Measurements from ENCODE around the gene GNPNAT1. TPM values are rescaled to one million over a fixed set of nuclear protein-coding genes. Genes with fewer than 3 reads are reported as not detected.

The GNPNAT1 gene
- total and polyA plus RNA-seq, 9 donors: 9.6 to 19.4 (median 14.7) TPM

GRCh38 chr14:52827426-52827825, 36.0 kb upstream of the GNPNAT1 start:
- Histone ChIP-seq H3K27me3 (ENCODE audit: control insufficient read depth, insufficient read depth, low read length) (no peaks in the 10 kb centered on the region), H3K4me3 (ENCODE audit: low read length) (no peak overlapping the region), H3K36me3 (ENCODE audit: control insufficient read depth, insufficient read depth, low read length) (no peaks in the 10 kb centered on the region), H3K27ac (ENCODE audit: low read length) (no peak overlapping the region), H3K9me3 (replicated peaks; ENCODE audit: control insufficient read depth, low read depth, low read length) (no peaks in the 10 kb centered on the region), H3K4me1 (ENCODE audit: control insufficient read depth, insufficient read depth, low read length) (no peaks in the 10 kb centered on the region)
- no peak for DNase-seq

DNA sequence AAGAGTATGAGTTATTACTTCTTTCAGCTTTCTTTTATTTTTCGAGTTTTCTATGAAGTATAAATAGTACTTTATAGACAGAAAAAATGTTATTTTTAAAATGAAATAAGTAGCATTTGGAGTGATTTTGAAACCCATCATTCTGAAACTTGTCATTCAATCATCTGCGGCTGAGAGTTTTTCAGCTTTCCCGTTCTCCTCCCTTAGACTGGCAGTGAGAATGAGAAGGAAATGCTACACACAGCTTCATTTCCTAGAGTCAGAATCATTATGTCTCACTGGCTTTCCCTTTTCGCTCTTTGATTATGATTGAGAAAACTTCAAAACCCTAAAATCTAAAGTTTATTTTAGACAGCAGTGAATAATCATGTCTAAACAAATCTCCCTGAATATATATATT, 33.7 kb upstream of the GNPNAT1 start:
- Histone ChIP-seq H3K4me1 (ENCODE audit: control insufficient read depth, insufficient read depth, low read length) (no peaks in the 10 kb centered on the region), H3K27me3 (ENCODE audit: control insufficient read depth, insufficient read depth, low read length) (no peaks in the 10 kb centered on the region), H3K4me3 (ENCODE audit: low read length) (no peak overlapping the region), H3K36me3 (ENCODE audit: control insufficient read depth, insufficient read depth, low read length) (no peaks in the 10 kb centered on the region), H3K27ac (ENCODE audit: low read length) (no peak overlapping the region), H3K9me3 (replicated peaks; ENCODE audit: control insufficient read depth, low read depth, low read length) (no peaks in the 10 kb centered on the region)
- DNase-seq: no peak
- no CpG with 5 or more reads among the region's 4 CpGs for WGBS (ENCODE audit: insufficient coverage)

GRCh38 chr14:52824462-52824861, 33.1 kb upstream of the GNPNAT1 start:
- no peaks in the 10 kb centered on the region for H3K9me3 ChIP-seq (replicated peaks; ENCODE audit: control insufficient read depth, low read depth, low read length)
- WGBS (ENCODE audit: insufficient coverage): no CpG with 5 or more reads among the region's 4 CpGs
- no peaks in the 10 kb centered on the region for H3K4me1 ChIP-seq (ENCODE audit: control insufficient read depth, insufficient read depth, low read length)

DNA sequence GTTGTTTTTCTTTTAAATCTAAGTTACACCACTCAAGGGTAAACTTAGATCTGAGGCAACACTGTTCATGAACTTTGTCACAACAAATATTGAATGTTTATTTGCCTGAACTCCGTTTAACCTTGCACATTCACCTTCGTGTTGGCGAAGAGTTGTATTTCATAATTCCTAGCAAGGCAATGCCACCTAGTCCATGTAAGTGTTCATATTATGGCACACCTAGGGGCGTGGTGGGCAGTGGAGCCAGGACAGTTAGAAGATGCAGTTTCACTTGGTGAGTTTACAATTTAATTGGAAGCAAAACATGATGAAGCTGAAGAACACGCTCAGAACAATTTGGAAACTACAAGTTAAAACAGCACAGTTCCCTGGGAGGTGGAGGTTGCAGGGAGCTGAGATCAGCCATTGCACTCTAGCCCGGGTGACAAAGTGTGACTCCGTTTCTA, 30.4 kb upstream of the GNPNAT1 start:
- Histone ChIP-seq H3K4me3 (ENCODE audit: low read length) (no peak overlapping the region), H3K27me3 (ENCODE audit: control insufficient read depth, insufficient read depth, low read length) (no peaks in the 10 kb centered on the region), H3K4me1 (ENCODE audit: control insufficient read depth, insufficient read depth, low read length) (no peaks in the 10 kb centered on the region), H3K27ac (ENCODE audit: low read length) (no peak overlapping the region), H3K36me3 (ENCODE audit: control insufficient read depth, insufficient read depth, low read length) (no peaks in the 10 kb centered on the region), H3K9me3 (replicated peaks; ENCODE audit: control insufficient read depth, low read depth, low read length) (no peaks in the 10 kb centered on the region)
- no peak for DNase-seq
- WGBS (ENCODE audit: insufficient coverage): 69% methylated on average over 2 of the region's 7 CpGs

More at GRCh38 chr14:52824462-52824861, 33.1 kb upstream of the GNPNAT1 start:
- DNase-seq: no peak
- no peak overlapping the region for H3K4me3 ChIP-seq (ENCODE audit: low read length)
- H3K27ac ChIP-seq (ENCODE audit: low read length): no peak overlapping the region
- no peaks in the 10 kb centered on the region for H3K36me3 ChIP-seq (ENCODE audit: control insufficient read depth, insufficient read depth, low read length)
- H3K27me3 ChIP-seq (ENCODE audit: control insufficient read depth, insufficient read depth, low read length): no peaks in the 10 kb centered on the region

DNA sequence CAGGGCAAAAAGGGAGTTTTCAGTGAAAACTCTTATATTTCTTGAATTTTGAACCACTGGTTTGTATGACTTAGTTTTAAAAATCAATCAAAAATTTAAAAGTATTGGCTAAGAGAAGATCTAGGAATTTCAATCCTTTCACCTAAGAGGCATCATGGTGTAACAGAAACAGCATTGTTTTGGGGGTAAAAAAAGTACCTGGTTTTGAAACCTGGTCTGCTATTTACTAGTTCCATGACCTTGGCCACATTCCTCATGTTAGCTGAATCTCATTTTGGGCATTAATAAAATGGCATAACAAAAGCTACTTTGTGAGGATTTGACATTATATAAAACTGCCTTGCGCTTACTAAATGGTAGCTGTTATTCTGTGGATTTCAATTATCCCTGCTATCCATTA, 16.7 kb upstream of the GNPNAT1 start:
- no peaks in the 10 kb centered on the region for H3K4me1 ChIP-seq (ENCODE audit: control insufficient read depth, insufficient read depth, low read length)
- H3K27me3 ChIP-seq (ENCODE audit: control insufficient read depth, insufficient read depth, low read length): no peaks in the 10 kb centered on the region
- no peaks in the 10 kb centered on the region for H3K9me3 ChIP-seq (replicated peaks; ENCODE audit: control insufficient read depth, low read depth, low read length)
- no peak overlapping the region for H3K27ac ChIP-seq (ENCODE audit: low read length)
- H3K4me3 ChIP-seq (ENCODE audit: low read length): no peak overlapping the region
- no CpG with 5 or more reads among the region's 1 CpG for WGBS (ENCODE audit: insufficient coverage)
- no peak for DNase-seq
- no peaks in the 10 kb centered on the region for H3K36me3 ChIP-seq (ENCODE audit: control insufficient read depth, insufficient read depth, low read length)

- Histone ChIP-seq H3K9me3 (replicated peaks; ENCODE audit: control insufficient read depth, low read depth, low read length) (no peaks in the 10 kb centered on the region), H3K27ac (ENCODE audit: low read length) (no peak overlapping the region), H3K36me3 (ENCODE audit: control insufficient read depth, insufficient read depth, low read length) (no peaks in the 10 kb centered on the region), H3K27me3 (ENCODE audit: control insufficient read depth, insufficient read depth, low read length) (no peaks in the 10 kb centered on the region), H3K4me1 (ENCODE audit: control insufficient read depth, insufficient read depth, low read length) (no peaks in the 10 kb centered on the region), H3K4me3 (ENCODE audit: low read length) (no peak overlapping the region)
- WGBS (ENCODE audit: insufficient coverage): 100% methylated on average over 2 of the region's 4 CpGs
- no peak for DNase-seq
Measured at GRCh38 chr14:52806115-52806514, 14.7 kb upstream of the GNPNAT1 start.

- Histone ChIP-seq H3K36me3 (ENCODE audit: control insufficient read depth, insufficient read depth, low read length) (no peaks in the 10 kb centered on the region), H3K27ac (ENCODE audit: low read length) (no peak overlapping the region), H3K4me1 (ENCODE audit: control insufficient read depth, insufficient read depth, low read length) (no peaks in the 10 kb centered on the region), H3K27me3 (ENCODE audit: control insufficient read depth, insufficient read depth, low read length) (no peaks in the 10 kb centered on the region), H3K9me3 (replicated peaks; ENCODE audit: control insufficient read depth, low read depth, low read length) (no peaks in the 10 kb centered on the region), H3K4me3 (ENCODE audit: low read length) (no peak overlapping the region)
- WGBS (ENCODE audit: insufficient coverage): 65% methylated on average over 2 of the region's 3 CpGs
- DNase-seq: peak; percentile 61
Measured at GRCh38 chr14:52802597-52802996, 11.2 kb upstream of the GNPNAT1 start.

DNA sequence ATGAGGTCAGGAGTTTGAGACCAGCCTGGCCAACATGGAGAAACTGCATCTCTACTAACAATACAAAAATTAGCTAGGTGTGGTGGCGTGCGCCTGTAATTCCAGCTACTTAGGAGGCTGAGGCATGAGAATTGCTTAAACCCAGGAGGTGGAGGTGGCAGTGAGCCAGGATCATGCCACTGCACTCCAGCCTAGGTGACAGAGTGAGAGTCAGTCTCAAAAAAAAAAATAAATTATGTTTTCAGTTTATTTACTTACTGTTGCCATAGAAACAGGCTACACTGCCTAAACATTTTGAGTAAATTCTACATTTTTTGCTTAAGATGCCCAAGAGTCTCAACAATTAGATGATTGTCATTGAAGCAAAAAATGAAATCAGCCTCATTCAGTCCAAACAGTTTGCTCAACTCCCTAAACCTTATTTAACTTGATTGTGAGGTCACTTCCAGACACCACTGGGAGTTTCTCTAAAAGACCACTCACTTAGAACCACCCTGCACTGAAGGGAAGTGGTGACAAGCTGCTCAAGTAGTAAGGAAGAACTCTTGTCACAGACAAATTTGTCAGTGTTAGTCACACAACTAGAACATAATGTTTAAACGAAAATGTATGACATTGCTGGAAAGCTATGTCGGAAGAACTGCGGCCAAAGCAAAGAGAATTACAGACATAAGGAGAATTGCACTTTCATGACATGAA, 9.8 kb upstream of the GNPNAT1 start:
- H3K27me3 ChIP-seq (ENCODE audit: control insufficient read depth, insufficient read depth, low read length): no peaks in the 10 kb centered on the region
- H3K36me3 ChIP-seq (ENCODE audit: control insufficient read depth, insufficient read depth, low read length): no peaks in the 10 kb centered on the region
- H3K4me1 ChIP-seq (ENCODE audit: control insufficient read depth, insufficient read depth, low read length): no peaks in the 10 kb centered on the region
- peak; percentile 82 for DNase-seq
- no peak overlapping the region for H3K4me3 ChIP-seq (ENCODE audit: low read length)
- WGBS (ENCODE audit: insufficient coverage): 70% methylated on average over 2 of the region's 5 CpGs
- peak overlapping the region; percentile 31 for H3K27ac ChIP-seq (ENCODE audit: low read length)
- no peaks in the 10 kb centered on the region for H3K9me3 ChIP-seq (replicated peaks; ENCODE audit: control insufficient read depth, low read depth, low read length)

DNA sequence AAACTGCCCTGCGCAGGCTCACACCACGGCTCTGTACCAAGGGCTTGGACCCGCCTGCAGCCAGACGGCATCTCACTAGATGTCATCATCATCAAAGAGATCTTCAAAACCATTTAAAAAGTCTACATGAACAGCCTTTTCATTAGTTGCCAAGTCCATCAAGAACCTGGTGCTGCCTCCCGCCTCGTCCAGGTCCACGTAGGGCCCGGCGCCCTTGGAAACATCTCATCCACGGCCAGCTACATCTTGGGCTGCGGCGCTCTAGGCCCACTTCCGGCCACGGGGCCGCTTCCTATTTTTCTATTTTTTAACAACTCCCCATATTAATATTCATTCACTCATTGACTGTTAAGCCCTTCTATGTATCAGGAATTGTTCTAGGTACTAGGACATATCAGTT, 7.4 kb upstream of the GNPNAT1 start:
- H3K27ac ChIP-seq (ENCODE audit: low read length): no peak overlapping the region
- no peaks in the 10 kb centered on the region for H3K4me1 ChIP-seq (ENCODE audit: control insufficient read depth, insufficient read depth, low read length)
- no peaks in the 10 kb centered on the region for H3K9me3 ChIP-seq (replicated peaks; ENCODE audit: control insufficient read depth, low read depth, low read length)
- 94% methylated on average over 11 of the region's 15 CpGs for WGBS (ENCODE audit: insufficient coverage)
- DNase-seq: no peak
- no peaks in the 10 kb centered on the region for H3K36me3 ChIP-seq (ENCODE audit: control insufficient read depth, insufficient read depth, low read length)
- no peaks in the 10 kb centered on the region for H3K27me3 ChIP-seq (ENCODE audit: control insufficient read depth, insufficient read depth, low read length)
- no peak overlapping the region for H3K4me3 ChIP-seq (ENCODE audit: low read length)

- no peaks in the 10 kb centered on the region for H3K36me3 ChIP-seq (ENCODE audit: control insufficient read depth, insufficient read depth, low read length)
- WGBS (ENCODE audit: insufficient coverage): 60% methylated on average over 1 of the region's 3 CpGs
- no peaks in the 10 kb centered on the region for H3K27me3 ChIP-seq (ENCODE audit: control insufficient read depth, insufficient read depth, low read length)
- no peaks in the 10 kb centered on the region for H3K4me1 ChIP-seq (ENCODE audit: control insufficient read depth, insufficient read depth, low read length)
- H3K9me3 ChIP-seq (replicated peaks; ENCODE audit: control insufficient read depth, low read depth, low read length): no peaks in the 10 kb centered on the region
- no peak overlapping the region for H3K27ac ChIP-seq (ENCODE audit: low read length)
- H3K4me3 ChIP-seq (ENCODE audit: low read length): no peak overlapping the region
- no peak for DNase-seq
Measured at GRCh38 chr14:52797653-52798052, 6.2 kb upstream of the GNPNAT1 start.

- H3K36me3 ChIP-seq (ENCODE audit: control insufficient read depth, insufficient read depth, low read length): no peaks in the 10 kb centered on the region
- H3K4me3 ChIP-seq (ENCODE audit: low read length): no peak overlapping the region
- DNase-seq: no peak
- no peaks in the 10 kb centered on the region for H3K27me3 ChIP-seq (ENCODE audit: control insufficient read depth, insufficient read depth, low read length)
- H3K4me1 ChIP-seq (ENCODE audit: control insufficient read depth, insufficient read depth, low read length): peaks cover 14% of the 10 kb centered on the region
- WGBS (ENCODE audit: insufficient coverage): no CpG with 5 or more reads among the region's 2 CpGs
- no peak overlapping the region for H3K27ac ChIP-seq (ENCODE audit: low read length)
- no peaks in the 10 kb centered on the region for H3K9me3 ChIP-seq (replicated peaks; ENCODE audit: control insufficient read depth, low read depth, low read length)
Measured at GRCh38 chr14:52793061-52793460, 1.7 kb upstream of the GNPNAT1 start.

All from muscle of leg (tissue), 11 donors.